Breast epithelium (tissue), 3 donors: ENCODE measurements around the gene KLHL22.

Experiments used
- POLR2A ChIP-seq: fragments of 450-650 bp; IDR thresholded peaks from one replicate; pipeline ENCODE4 v1.6.1; 2016; ENCODE audit warnings: antibody characterized with exemption, mild to moderate bottlenecking, moderate library complexity
- POLR2AphosphoS5 ChIP-seq, 3 donors: sonication (generic); formaldehyde crosslinking; IDR thresholded peaks; one replicate each; pipeline ENCODE4 v1.6.1; 2017; ENCODE audit warnings: antibody characterized with exemption in 3 of 3
- TF ChIP-seq, protein P1 (sequence below), 3 donors: fragments of 450-650 bp; IDR thresholded peaks; one replicate each; pipeline ENCODE4 v1.5.1; 2016 to 2017; ENCODE audit warnings: antibody characterized with exemption in 3 of 3, mild to moderate bottlenecking in 3 of 3, moderate library complexity in 3 of 3

DNA sequence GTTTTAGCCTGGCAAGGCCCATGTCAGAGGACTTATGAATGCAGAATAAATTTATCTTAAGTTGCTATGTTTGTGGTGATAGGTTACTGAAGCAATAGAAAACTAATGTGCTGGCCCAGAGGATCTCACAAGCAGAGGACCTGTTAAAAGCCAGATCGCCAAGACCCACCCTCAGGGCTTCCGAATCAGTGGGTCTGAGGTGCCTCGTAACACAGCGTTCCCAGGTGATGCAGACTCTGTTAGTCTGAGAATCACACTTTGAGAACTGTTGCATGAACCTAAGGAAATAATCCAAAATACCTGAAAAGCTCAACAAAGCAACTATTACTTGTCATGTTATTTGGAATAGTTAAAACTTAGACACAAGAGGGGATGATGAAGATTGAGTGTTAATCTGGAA is 51.3 kb downstream of the KLHL22 start:
- TF ChIP-seq, protein P1, sequence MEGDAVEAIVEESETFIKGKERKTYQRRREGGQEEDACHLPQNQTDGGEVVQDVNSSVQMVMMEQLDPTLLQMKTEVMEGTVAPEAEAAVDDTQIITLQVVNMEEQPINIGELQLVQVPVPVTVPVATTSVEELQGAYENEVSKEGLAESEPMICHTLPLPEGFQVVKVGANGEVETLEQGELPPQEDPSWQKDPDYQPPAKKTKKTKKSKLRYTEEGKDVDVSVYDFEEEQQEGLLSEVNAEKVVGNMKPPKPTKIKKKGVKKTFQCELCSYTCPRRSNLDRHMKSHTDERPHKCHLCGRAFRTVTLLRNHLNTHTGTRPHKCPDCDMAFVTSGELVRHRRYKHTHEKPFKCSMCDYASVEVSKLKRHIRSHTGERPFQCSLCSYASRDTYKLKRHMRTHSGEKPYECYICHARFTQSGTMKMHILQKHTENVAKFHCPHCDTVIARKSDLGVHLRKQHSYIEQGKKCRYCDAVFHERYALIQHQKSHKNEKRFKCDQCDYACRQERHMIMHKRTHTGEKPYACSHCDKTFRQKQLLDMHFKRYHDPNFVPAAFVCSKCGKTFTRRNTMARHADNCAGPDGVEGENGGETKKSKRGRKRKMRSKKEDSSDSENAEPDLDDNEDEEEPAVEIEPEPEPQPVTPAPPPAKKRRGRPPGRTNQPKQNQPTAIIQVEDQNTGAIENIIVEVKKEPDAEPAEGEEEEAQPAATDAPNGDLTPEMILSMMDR (IDR thresholded peaks at IDR 0.05), result no peak
- TF ChIP-seq POLR2A (no peak), POLR2AphosphoS5 (IDR thresholded peaks at IDR 0.05) (no peak)
